ENCODE measurements around the gene SCGB1D4. TPM values are rescaled to one million over a fixed set of nuclear protein-coding genes. Genes with fewer than 3 reads are reported as not detected.

Gene SCGB1D4
- total RNA-seq, 1 donor from 2014 or later, result not detected

GRCh38 chr11:62253999-62254542 is 44.8 kb downstream of the SCGB1D4 start:
- TF ChIP-seq, protein P1, sequence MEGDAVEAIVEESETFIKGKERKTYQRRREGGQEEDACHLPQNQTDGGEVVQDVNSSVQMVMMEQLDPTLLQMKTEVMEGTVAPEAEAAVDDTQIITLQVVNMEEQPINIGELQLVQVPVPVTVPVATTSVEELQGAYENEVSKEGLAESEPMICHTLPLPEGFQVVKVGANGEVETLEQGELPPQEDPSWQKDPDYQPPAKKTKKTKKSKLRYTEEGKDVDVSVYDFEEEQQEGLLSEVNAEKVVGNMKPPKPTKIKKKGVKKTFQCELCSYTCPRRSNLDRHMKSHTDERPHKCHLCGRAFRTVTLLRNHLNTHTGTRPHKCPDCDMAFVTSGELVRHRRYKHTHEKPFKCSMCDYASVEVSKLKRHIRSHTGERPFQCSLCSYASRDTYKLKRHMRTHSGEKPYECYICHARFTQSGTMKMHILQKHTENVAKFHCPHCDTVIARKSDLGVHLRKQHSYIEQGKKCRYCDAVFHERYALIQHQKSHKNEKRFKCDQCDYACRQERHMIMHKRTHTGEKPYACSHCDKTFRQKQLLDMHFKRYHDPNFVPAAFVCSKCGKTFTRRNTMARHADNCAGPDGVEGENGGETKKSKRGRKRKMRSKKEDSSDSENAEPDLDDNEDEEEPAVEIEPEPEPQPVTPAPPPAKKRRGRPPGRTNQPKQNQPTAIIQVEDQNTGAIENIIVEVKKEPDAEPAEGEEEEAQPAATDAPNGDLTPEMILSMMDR (IDR thresholded peaks at IDR 0.05; ENCODE audit: partially characterized antibody, unreplicated experiment), result no peak
- H3K27me3 Mint-ChIP-seq (ENCODE audit: unreplicated experiment), result peaks cover 2% of the 10 kb centered on the region
- no peaks in the 10 kb centered on the region for H3K4me1 Mint-ChIP-seq (ENCODE audit: low read depth, unreplicated experiment)
- no peak overlapping the region for H3K27ac Mint-ChIP-seq (ENCODE audit: unreplicated experiment)
- no peak overlapping the region for H3K4me3 Mint-ChIP-seq (ENCODE audit: unreplicated experiment)
- peaks cover 12% of the 10 kb centered on the region for H3K36me3 Mint-ChIP-seq (ENCODE audit: unreplicated experiment)
- peaks cover 8% of the 10 kb centered on the region for H3K9me3 Mint-ChIP-seq (ENCODE audit: unreplicated experiment)
- no peak for DNase-seq

- Mint-ChIP-seq H3K4me1 (ENCODE audit: low read depth, unreplicated experiment) (no peaks in the 10 kb centered on the region), H3K27me3 (ENCODE audit: unreplicated experiment) (peaks cover 2% of the 10 kb centered on the region), H3K4me3 (ENCODE audit: unreplicated experiment) (no peak overlapping the region), H3K27ac (ENCODE audit: unreplicated experiment) (no peak overlapping the region), H3K36me3 (ENCODE audit: unreplicated experiment) (peaks cover 12% of the 10 kb centered on the region), H3K9me3 (ENCODE audit: unreplicated experiment) (peaks cover 8% of the 10 kb centered on the region)
- TF ChIP-seq, protein P1 (IDR thresholded peaks at IDR 0.05; ENCODE audit: partially characterized antibody, unreplicated experiment), result no peak
- no peak for DNase-seq
These were observed 47.2 kb downstream of the SCGB1D4 start for GRCh38 chr11:62251698-62252097.

Other genes starting within 250 kb of the SCGB1D4 start
- 48.0 TPM for gene INCENP, start 175.1 kb downstream of the SCGB1D4 start, total RNA-seq (ENCODE audit: unreplicated experiment)
- gene SCGB1D1, start 108.9 kb downstream of the SCGB1D4 start, total RNA-seq (ENCODE audit: unreplicated experiment), result not detected
- not detected for gene SCGB2A1, start 90.4 kb downstream of the SCGB1D4 start, total RNA-seq (ENCODE audit: unreplicated experiment)
- gene SCGB1D2, start 56.8 kb downstream of the SCGB1D4 start, total RNA-seq (ENCODE audit: unreplicated experiment), result not detected
- gene SCGB2A2, start 28.9 kb downstream of the SCGB1D4 start, total RNA-seq (ENCODE audit: unreplicated experiment), result not detected
- gene ASRGL1, start 38.4 kb upstream of the SCGB1D4 start, total RNA-seq (ENCODE audit: unreplicated experiment), result 55.7 TPM
- not detected for gene SCGB1A1, start 120.0 kb upstream of the SCGB1D4 start, total RNA-seq (ENCODE audit: unreplicated experiment)
- gene AHNAK, start 247.7 kb upstream of the SCGB1D4 start, total RNA-seq (ENCODE audit: unreplicated experiment), result 4.5 TPM